ENCODE measurements around the gene PRKCA.

- TF ChIP-seq CTCF (IDR thresholded peaks at IDR 0.05) (no peak), POLR2AphosphoS5 (IDR thresholded peaks at IDR 0.05; ENCODE audit: insufficient read depth in 1 of 2, low read depth in 1 of 2) (no peak), POLR2A (IDR thresholded peaks at IDR 0.05) (no peak)
Observed at GRCh38 chr17:66676421-66676820, 374.0 kb downstream of the PRKCA start.

Data from vagina (tissue), 2 donors.